DND-41 (cell line): Measurements from ENCODE around the gene CERS2.

Source experiments
- ATAC-seq: fragments of 200-7000 bp; cut with Tn5 transposase; 3 replicates; pipeline ENCODE4 v1.9.1; 2021; ENCODE audit warnings: low read depth; ENCODE audit not compliant: insufficient read depth
- DNase-seq: peaks from one replicate; pipeline ENCODE4 v3.0.0-alpha.2; 2020
- H2AFZ ChIP-seq: 2 replicates; pipeline ENCODE4 v1.6.0; 2012; ENCODE audit warnings: low read depth, low read length
- H3K27ac ChIP-seq: 2 replicates; pipeline ENCODE4 v1.5.1; 2012; ENCODE audit warnings: low read length, inconsistent platforms
- H3K27me3 ChIP-seq: fragments of 200-600 bp; sonication (generic); 2 replicates; pipeline ENCODE4 v1.6.0; 2012; ENCODE audit warnings: low read length, mild to moderate bottlenecking, inconsistent platforms; ENCODE audit not compliant: insufficient read depth, poor library complexity
- H3K36me3 ChIP-seq: 2 replicates; pipeline ENCODE4 v1.5.1; 2012; ENCODE audit warnings: low read length, inconsistent platforms; ENCODE audit not compliant: insufficient read depth
- H3K4me1 ChIP-seq: 2 replicates; pipeline ENCODE4 v1.5.1; 2012; ENCODE audit warnings: mild to moderate bottlenecking, low read length; ENCODE audit not compliant: insufficient read depth
- H3K4me2 ChIP-seq: 2 replicates; pipeline ENCODE4 v1.6.0; 2012; ENCODE audit warnings: mild to moderate bottlenecking, moderate library complexity, low read length, inconsistent platforms; ENCODE audit not compliant: insufficient read depth
- H3K4me3 ChIP-seq, 2 experiments: fragments of 200-600 bp in 1 of 2; shearing (Covaris generic) in 1 of 2; 2 replicates each; pipeline ENCODE4 v1.5.1; 2012 to 2016; ENCODE audit warnings: inconsistent platforms in 2 of 2, low read length in 2 of 2, mild to moderate bottlenecking in 2 of 2, low read depth in 1 of 2, moderate library complexity in 1 of 2
- H3K79me2 ChIP-seq: 2 replicates; pipeline ENCODE4 v1.6.0; 2012; ENCODE audit warnings: low read length, inconsistent platforms; ENCODE audit not compliant: insufficient read depth
- H3K9ac ChIP-seq: 2 replicates; pipeline ENCODE4 v1.6.0; 2012; ENCODE audit warnings: low read depth, mild to moderate bottlenecking, inconsistent platforms, low read length, moderate library complexity
- H3K9me3 ChIP-seq: 2 replicates; pipeline ENCODE4 v1.5.1; 2012; ENCODE audit warnings: low read length, moderate library complexity, mild to moderate bottlenecking, inconsistent platforms; ENCODE audit not compliant: insufficient read depth, severe bottlenecking
- H4K20me1 ChIP-seq: 2 replicates; pipeline ENCODE4 v1.6.0; 2012; ENCODE audit warnings: low read length; ENCODE audit not compliant: insufficient read depth
- CTCF ChIP-seq: IDR thresholded peaks from 2 replicates; pipeline ENCODE4 v1.5.1; 2012; ENCODE audit warnings: borderline replicate concordance, low read length, moderate library complexity, mild to moderate bottlenecking; ENCODE audit not compliant: poor library complexity, severe bottlenecking; ENCODE audit errors: extremely low read depth
- EZH2 ChIP-seq: IDR thresholded peaks from 3 replicates; pipeline ENCODE4 v1.6.1; 2012; ENCODE audit warnings: borderline replicate concordance, low read depth, mild to moderate bottlenecking, moderate library complexity, low read length, inconsistent platforms; ENCODE audit not compliant: severe bottlenecking

Gene CERS2

DNA sequence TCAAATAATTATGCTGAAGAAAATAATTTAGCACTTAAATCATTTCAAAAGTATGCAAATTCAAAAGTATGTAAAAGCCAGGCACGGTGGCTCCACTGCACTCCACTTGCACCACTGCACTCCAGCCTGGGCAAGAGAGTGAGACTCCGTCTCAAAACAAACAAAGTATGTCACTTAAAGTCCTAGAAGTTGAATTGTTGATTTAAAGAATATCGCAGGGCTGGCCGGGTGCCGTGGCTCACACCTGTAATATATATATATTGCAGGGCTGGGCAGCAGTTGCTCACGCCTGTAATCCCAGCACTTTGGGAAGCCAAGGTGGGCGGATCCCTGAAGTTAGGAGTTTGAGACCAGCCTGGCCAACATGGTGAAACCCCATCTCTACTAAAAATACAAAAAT is 57.2 kb downstream of the CERS2 start:
- H3K4me2 ChIP-seq: no peak overlapping the region
- no peaks in the 10 kb centered on the region for H4K20me1 ChIP-seq
- H3K9me3 ChIP-seq: no peaks in the 10 kb centered on the region
- no peaks in the 10 kb centered on the region for H3K79me2 ChIP-seq
- no peaks in the 10 kb centered on the region for H3K4me1 ChIP-seq
- H2AFZ ChIP-seq: no peak overlapping the region
- no peaks in the 10 kb centered on the region for H3K36me3 ChIP-seq
- DNase-seq (no peak), ATAC-seq (no peak)
- H3K4me3 ChIP-seq: no peak overlapping the region
- TF ChIP-seq EZH2 (no peak), CTCF (no peak)
- no peaks in the 10 kb centered on the region for H3K27me3 ChIP-seq
- H3K9ac ChIP-seq: no peak overlapping the region
- no peak overlapping the region for H3K27ac ChIP-seq
